IPS-15b (cell line): ENCODE results near the gene CCDC3.

Source experiments
- H3K27me3 ChIP-seq: one replicate; pipeline ENCODE4 v1.6.1; 2013; ENCODE audit warnings: low read length; ENCODE audit not compliant: control insufficient read depth, insufficient read depth
- H3K36me3 ChIP-seq: one replicate; pipeline ENCODE4 v1.6.1; 2013; ENCODE audit warnings: low read length; ENCODE audit not compliant: control insufficient read depth, insufficient read depth
- H3K4me1 ChIP-seq: one replicate; pipeline ENCODE4 v1.6.1; 2013; ENCODE audit warnings: mild to moderate bottlenecking, low read length; ENCODE audit not compliant: control insufficient read depth, insufficient read depth
- H3K4me3 ChIP-seq: one replicate; pipeline ENCODE4 v1.5.1; 2013; ENCODE audit warnings: low read depth, low read length
- H3K9ac ChIP-seq: one replicate; pipeline ENCODE4 v1.6.1; 2013; ENCODE audit warnings: low read depth, mild to moderate bottlenecking, low read length
- H3K9me3 ChIP-seq: one replicate; pipeline ENCODE4 v1.6.1; 2013; ENCODE audit warnings: mild to moderate bottlenecking, low read length; ENCODE audit not compliant: control insufficient read depth, insufficient read depth

The CCDC3 gene

GRCh38 chr10:12958546-12959110 is 42.9 kb downstream of the CCDC3 start:
- Histone ChIP-seq H3K36me3 (no peaks in the 10 kb centered on the region), H3K4me3 (no peak overlapping the region), H3K4me1 (no peaks in the 10 kb centered on the region), H3K9ac (no peak overlapping the region), H3K9me3 (peaks cover 2% of the 10 kb centered on the region), H3K27me3 (no peaks in the 10 kb centered on the region)

DNA sequence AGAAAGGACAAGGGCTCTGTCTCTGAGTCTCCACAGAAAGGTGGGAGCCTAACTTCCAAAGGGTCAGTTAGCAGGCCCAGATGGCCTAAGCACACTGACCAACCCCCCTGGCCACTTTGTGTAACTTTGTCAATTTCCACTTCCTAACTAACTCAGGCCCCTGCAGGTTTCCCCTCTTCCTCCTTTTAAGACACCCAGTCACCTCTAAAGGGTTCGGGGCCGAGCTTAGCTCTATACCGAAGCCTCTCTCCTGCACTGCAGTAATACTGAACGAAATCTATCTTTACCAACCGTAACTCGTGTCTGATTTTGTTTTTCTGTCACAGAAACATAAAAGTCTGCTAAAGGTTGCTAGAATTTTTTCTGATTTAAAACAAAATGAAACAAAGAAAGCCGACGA is 44.4 kb downstream of the CCDC3 start:
- Histone ChIP-seq H3K27me3 (no peaks in the 10 kb centered on the region), H3K4me1 (no peaks in the 10 kb centered on the region), H3K9me3 (peaks cover 2% of the 10 kb centered on the region), H3K36me3 (no peaks in the 10 kb centered on the region), H3K9ac (no peak overlapping the region), H3K4me3 (no peak overlapping the region)

- H3K27me3 ChIP-seq, result no peaks in the 10 kb centered on the region
- H3K4me1 ChIP-seq, result no peaks in the 10 kb centered on the region
- H3K9ac ChIP-seq, result no peak overlapping the region
- no peak overlapping the region for H3K4me3 ChIP-seq
- no peaks in the 10 kb centered on the region for H3K36me3 ChIP-seq
- peaks cover 2% of the 10 kb centered on the region for H3K9me3 ChIP-seq
Measured at GRCh38 chr10:12954866-12955265, 46.6 kb downstream of the CCDC3 start.

GRCh38 chr10:12950583-12951128 is 50.9 kb downstream of the CCDC3 start:
- Histone ChIP-seq H3K4me1 (no peaks in the 10 kb centered on the region), H3K9ac (no peak overlapping the region), H3K4me3 (no peak overlapping the region), H3K36me3 (no peaks in the 10 kb centered on the region), H3K9me3 (peaks cover 2% of the 10 kb centered on the region), H3K27me3 (no peaks in the 10 kb centered on the region)

DNA sequence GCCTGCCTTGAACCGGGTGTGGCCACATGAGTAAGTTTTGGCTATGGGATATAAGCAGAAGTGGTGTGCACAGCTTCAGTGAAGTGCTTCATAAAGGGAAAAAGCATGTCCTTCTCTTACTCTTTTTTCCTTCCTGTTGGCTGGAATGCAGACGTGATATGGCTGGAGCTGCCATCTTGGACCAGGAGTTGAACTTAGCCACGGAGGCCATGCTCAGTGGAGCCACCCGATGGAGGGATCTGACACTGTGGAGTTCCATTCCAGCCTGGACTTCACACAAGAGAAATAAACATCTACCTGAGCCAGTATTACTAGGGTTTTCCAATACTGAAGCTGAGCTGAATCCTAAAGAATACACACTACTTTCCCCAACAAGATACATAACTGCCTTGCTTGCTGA is 52.3 kb downstream of the CCDC3 start:
- Histone ChIP-seq H3K4me1 (no peaks in the 10 kb centered on the region), H3K4me3 (no peak overlapping the region), H3K9ac (no peak overlapping the region), H3K36me3 (no peaks in the 10 kb centered on the region), H3K27me3 (no peaks in the 10 kb centered on the region), H3K9me3 (peaks cover 2% of the 10 kb centered on the region)

DNA sequence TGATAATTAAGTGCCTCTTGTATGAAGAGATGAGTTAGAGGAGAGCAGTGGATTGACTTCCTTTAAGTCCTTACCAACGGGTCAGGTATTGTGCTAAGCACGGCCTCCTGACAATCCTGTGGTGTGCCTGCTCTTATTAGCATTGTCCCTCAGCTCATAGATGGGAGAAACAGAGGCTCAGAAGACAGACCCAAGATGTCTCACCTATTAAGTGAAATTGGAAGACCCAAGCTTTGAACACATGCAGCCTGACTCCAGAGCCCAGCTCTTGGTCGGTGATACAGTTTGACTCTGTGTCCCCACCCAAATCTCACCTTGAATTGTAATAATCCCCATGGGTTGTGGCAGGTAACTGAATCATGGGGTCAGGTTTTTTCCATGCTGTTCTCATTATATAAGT is 53.8 kb downstream of the CCDC3 start:
- Histone ChIP-seq H3K9ac (no peak overlapping the region), H3K4me3 (no peak overlapping the region), H3K36me3 (no peaks in the 10 kb centered on the region), H3K27me3 (no peaks in the 10 kb centered on the region), H3K4me1 (no peaks in the 10 kb centered on the region), H3K9me3 (no peaks in the 10 kb centered on the region)

DNA sequence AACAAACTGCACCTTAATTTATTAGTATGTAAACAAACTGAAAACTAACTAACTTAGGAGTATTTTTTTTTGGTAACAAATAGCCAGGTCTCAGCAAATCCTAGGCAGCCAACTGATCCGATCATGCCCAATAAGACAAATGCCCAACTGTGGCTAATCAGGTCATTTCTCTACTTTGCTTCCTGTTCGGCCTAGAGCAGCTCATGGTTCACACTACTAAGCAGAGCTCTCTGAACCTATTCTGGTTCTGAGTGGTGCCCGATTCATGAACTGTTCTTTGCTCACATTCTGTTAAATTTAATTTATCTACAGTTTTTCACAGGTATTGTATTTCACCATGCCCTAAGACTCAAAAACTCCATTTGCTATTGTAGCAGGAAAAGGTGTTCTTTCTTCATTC is 55.1 kb downstream of the CCDC3 start:
- Histone ChIP-seq H3K9ac (no peak overlapping the region), H3K36me3 (no peaks in the 10 kb centered on the region), H3K27me3 (no peaks in the 10 kb centered on the region), H3K4me3 (no peak overlapping the region), H3K9me3 (no peaks in the 10 kb centered on the region), H3K4me1 (no peaks in the 10 kb centered on the region)

- H3K9me3 ChIP-seq, result no peaks in the 10 kb centered on the region
Measured at GRCh38 chr10:12945690-12946359, 55.7 kb downstream of the CCDC3 start.

DNA sequence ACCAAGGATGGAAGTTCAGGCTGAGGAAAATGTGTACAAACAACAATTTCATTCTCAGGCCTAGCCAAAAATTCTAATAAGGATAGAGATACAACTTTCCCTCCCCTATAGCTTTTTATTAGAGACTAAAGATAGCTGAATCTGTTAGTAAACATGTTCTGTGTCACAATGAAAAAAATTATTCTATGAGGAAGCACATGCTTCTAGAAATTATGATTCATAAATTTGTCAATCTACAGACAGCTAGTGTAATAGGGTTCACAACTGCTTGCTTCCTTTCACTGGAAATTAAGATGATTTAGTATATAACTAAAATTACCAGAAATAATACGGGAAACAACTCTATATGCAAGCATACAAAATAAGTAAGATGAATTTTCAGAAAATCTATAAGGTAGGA is 56.6 kb downstream of the CCDC3 start:
- Histone ChIP-seq H3K36me3 (no peaks in the 10 kb centered on the region), H3K9ac (no peak overlapping the region), H3K27me3 (no peaks in the 10 kb centered on the region), H3K4me3 (no peak overlapping the region), H3K9me3 (no peaks in the 10 kb centered on the region), H3K4me1 (no peaks in the 10 kb centered on the region)

More at GRCh38 chr10:12945690-12946359, 55.7 kb downstream of the CCDC3 start:
- H3K9ac ChIP-seq, result no peak overlapping the region
- no peaks in the 10 kb centered on the region for H3K36me3 ChIP-seq
- H3K4me3 ChIP-seq, result no peak overlapping the region
- no peaks in the 10 kb centered on the region for H3K4me1 ChIP-seq
- no peaks in the 10 kb centered on the region for H3K27me3 ChIP-seq

- no peak overlapping the region for H3K9ac ChIP-seq
- no peaks in the 10 kb centered on the region for H3K9me3 ChIP-seq
- no peaks in the 10 kb centered on the region for H3K36me3 ChIP-seq
- H3K4me1 ChIP-seq, result no peaks in the 10 kb centered on the region
- no peak overlapping the region for H3K4me3 ChIP-seq
- H3K27me3 ChIP-seq, result no peaks in the 10 kb centered on the region
Measured at GRCh38 chr10:12943425-12943824, 58.1 kb downstream of the CCDC3 start.

GRCh38 chr10:12941966-12942365 is 59.5 kb downstream of the CCDC3 start:
- Histone ChIP-seq H3K9me3 (no peaks in the 10 kb centered on the region), H3K4me3 (no peak overlapping the region), H3K4me1 (no peaks in the 10 kb centered on the region), H3K9ac (no peak overlapping the region), H3K36me3 (no peaks in the 10 kb centered on the region), H3K27me3 (no peaks in the 10 kb centered on the region)

DNA sequence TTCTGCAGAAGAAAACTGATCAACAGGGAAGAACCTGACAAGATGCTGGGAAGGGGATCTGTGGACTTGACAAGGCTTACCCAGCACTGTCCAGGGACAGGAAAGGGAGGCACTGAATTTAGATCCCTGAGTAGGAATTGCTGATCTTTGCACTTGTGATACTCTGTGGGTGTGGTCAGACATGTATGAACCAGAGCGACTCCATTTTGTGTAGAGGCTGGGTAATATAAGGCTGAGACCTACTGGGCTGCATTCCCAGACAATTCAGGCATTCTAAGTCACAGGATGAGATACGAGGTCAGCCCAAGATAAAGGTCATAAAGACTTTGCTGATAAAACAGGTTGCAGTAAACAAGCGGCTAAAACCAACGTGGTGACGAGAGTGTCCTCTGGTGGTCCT is 60.7 kb downstream of the CCDC3 start:
- no peak overlapping the region for H3K9ac ChIP-seq
- no peaks in the 10 kb centered on the region for H3K4me1 ChIP-seq

More for the DNA sequence above, 60.7 kb downstream of the CCDC3 start:
- Histone ChIP-seq H3K36me3 (no peaks in the 10 kb centered on the region), H3K9me3 (no peaks in the 10 kb centered on the region), H3K4me3 (no peak overlapping the region), H3K27me3 (no peaks in the 10 kb centered on the region)
